ENCODE measurements around the gene CNIH2. TPM values are rescaled to one million over a fixed set of nuclear protein-coding genes. Genes with fewer than 3 reads are reported as not detected.

Gene CNIH2
- total and polyA plus RNA-seq, 9 of the 15 experiments (the other 6 are each of a cell fraction or from before 2014, with no cell fraction given): 0.26 to 0.89 (median 0.40) TPM; not detected in 4

GRCh38 chr11:66258473-66258893 lies 19.5 kb upstream of the CNIH2 start (continued):
- TF ChIP-seq ZNF592 (IDR thresholded peaks at IDR 0.05) (no peak), ZNF696 (CRISPR knock-in tag; conservative IDR thresholded peaks at IDR 0.05) (no peak), EP300 (IDR thresholded peaks at IDR 0.05; ENCODE audit: low read length) (no peak), ZEB2 (IDR thresholded peaks at IDR 0.05) (no peak), ZNF280A (IDR thresholded peaks at IDR 0.05; ENCODE audit: low read depth, partially characterized antibody) (no peak), ZNF444 (CRISPR knock-in tag; IDR thresholded peaks at IDR 0.05) (no peak), FOXK2 (conservative IDR thresholded peaks at IDR 0.05 in 1 of 2, IDR thresholded peaks at IDR 0.05 in 1 of 2; ENCODE audit: low read depth in 2 of 2) (peak in 1 of 2 experiments; percentile 57; a peak in 2 of 4 replicates), MYNN (IDR thresholded peaks at IDR 0.05) (peak; percentile 1; the same call in 1 of the 2 replicates), MYNN (CRISPR knock-in tag; IDR thresholded peaks at IDR 0.05) (no peak), XRCC5 (IDR thresholded peaks at IDR 0.05; ENCODE audit: low read depth, low read length) (no peak), ZNF146 (CRISPR knock-in tag; IDR thresholded peaks at IDR 0.05; ENCODE audit: unreplicated experiment) (no peak), TGIF2 (CRISPR knock-in tag; IDR thresholded peaks at IDR 0.05) (no peak), GTF2A2 (tag; IDR thresholded peaks at IDR 0.05) (no peak), PTTG1 (tag; IDR thresholded peaks at IDR 0.05; ENCODE audit: low read depth) (no peak), FOXA3 (CRISPR knock-in tag; conservative IDR thresholded peaks at IDR 0.05 in 1 of 2, IDR thresholded peaks at IDR 0.05 in 1 of 2) (0 out of 4 replicates have a peak, but pooled peaks of 1 of the 2 experiments have one; percentile 27)
- TF ChIP-seq, protein P1, sequence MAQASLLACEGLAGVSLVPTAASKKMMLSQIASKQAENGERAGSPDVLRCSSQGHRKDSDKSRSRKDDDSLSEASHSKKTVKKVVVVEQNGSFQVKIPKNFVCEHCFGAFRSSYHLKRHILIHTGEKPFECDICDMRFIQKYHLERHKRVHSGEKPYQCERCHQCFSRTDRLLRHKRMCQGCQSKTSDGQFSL (CRISPR knock-in tag; IDR thresholded peaks at IDR 0.05): no peak
- TF ChIP-seq, protein P1 (tag; IDR thresholded peaks at IDR 0.05): no peak

Data from K562 (cell line).